Stomach smooth muscle (tissue), 2 donors: ENCODE results near the gene ATM.
"Not testable (repeated sequence)": the region's sequence is repeated elsewhere in the genome, so short reads cannot be mapped to it uniquely, and the experiment has no call there.

Experiments
- H3K27ac ChIP-seq: one replicate; pipeline ENCODE4 v1.7.0; 2013; ENCODE audit warnings: mild to moderate bottlenecking, low read length, inconsistent platforms
- H3K27me3 ChIP-seq, 2 donors: one replicate each; pipeline ENCODE4 v1.7.0; 2013; ENCODE audit warnings: low read length in 2 of 2; ENCODE audit not compliant: insufficient read depth in 2 of 2, control insufficient read depth in 1 of 2
- H3K36me3 ChIP-seq, 2 donors: one replicate each; pipeline ENCODE4 v1.7.0; 2013; ENCODE audit warnings: low read length in 2 of 2; ENCODE audit not compliant: control insufficient read depth in 2 of 2, insufficient read depth in 2 of 2
- H3K4me1 ChIP-seq: one replicate; pipeline ENCODE4 v1.7.0; 2013; ENCODE audit warnings: low read length; ENCODE audit not compliant: control insufficient read depth, insufficient read depth
- H3K4me3 ChIP-seq, 2 donors: one replicate each; pipeline ENCODE4 v1.7.0; 2013; ENCODE audit warnings: low read length in 2 of 2
- H3K9ac ChIP-seq, 2 donors: one replicate each; pipeline ENCODE4 v1.7.0; 2013; ENCODE audit warnings: low read length in 2 of 2, mild to moderate bottlenecking in 1 of 2
- H3K9me3 ChIP-seq, 2 donors: one replicate each; pipeline ENCODE4 v1.7.0; 2013; ENCODE audit warnings: low read length in 2 of 2; ENCODE audit not compliant: control insufficient read depth in 2 of 2
- donor health status: healthy.
- donor health status: Pancreatic carcinoma.

The ATM gene

DNA sequence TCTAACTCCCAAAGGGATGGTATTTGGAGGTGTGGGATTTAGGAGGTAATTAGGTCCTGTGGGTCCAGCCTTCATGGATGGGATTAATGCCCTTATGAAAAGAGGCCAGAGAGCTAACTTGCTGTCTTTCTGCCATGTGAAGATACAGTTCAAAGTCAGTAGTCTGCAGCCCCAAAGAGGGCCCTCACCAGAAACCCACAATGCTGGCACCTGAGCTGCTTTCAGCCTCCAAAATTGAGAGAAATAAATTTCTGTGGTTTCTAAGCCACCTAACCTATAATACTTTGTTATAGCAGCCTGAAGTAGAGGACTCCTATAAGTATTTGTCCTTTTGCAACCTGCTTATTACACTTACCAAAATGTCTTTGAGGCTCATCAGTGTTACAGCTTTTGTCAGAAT lies 16.2 kb downstream of the ATM start:
- Histone ChIP-seq H3K27ac (no peak overlapping the region), H3K9ac (no peak overlapping the region), H3K4me1 (no peaks in the 10 kb centered on the region)

DNA sequence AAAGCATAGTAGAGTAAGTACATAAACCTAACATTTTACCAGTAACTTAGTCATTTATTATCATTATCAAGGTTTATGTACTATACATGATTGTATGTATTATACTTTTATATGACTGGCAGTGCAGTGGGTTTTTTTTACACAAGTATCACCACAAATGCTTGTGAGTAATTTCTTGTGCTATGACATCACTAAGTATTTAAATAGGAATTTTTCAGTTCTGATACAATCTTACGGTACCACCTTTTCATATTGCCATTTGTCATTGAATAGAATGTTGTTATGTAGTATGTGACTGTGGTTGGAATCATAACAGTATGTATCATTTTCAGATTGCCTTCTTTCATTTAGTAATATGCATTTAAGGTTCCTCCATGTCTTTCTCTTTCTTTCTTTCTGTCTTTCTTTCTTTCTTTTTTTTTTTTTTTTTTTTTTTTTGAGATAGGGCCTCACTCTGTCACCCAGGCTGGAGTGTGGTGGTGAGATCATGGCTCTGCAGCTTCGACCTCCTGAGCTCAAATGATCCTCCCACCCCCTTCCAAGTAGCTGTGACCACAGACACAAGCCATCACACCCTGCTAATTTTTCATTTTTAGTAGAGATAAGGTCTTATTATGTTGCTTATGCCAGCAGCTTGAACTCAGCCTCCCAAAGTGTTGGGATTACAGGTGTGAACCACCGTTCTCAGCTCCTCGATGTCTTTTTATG lies 18.6 kb downstream of the ATM start:
- no peaks in the 10 kb centered on the region for H3K4me1 ChIP-seq
- no peaks in the 10 kb centered on the region for H3K9me3 ChIP-seq
- no peak overlapping the region for H3K9ac ChIP-seq
- no peak overlapping the region for H3K27ac ChIP-seq
- no peak overlapping the region for H3K4me3 ChIP-seq
- H3K36me3 ChIP-seq = peaks cover 5 to 24% of the 10 kb centered on the region in 2 donors
- H3K27me3 ChIP-seq = no peaks in the 10 kb centered on the region

More for the DNA sequence above, 16.2 kb downstream of the ATM start:
- H3K4me3 ChIP-seq = no peak overlapping the region
- H3K9me3 ChIP-seq = no peaks in the 10 kb centered on the region
- H3K27me3 ChIP-seq = no peaks in the 10 kb centered on the region
- peaks cover 10 to 21% of the 10 kb centered on the region in 2 donors for H3K36me3 ChIP-seq

DNA sequence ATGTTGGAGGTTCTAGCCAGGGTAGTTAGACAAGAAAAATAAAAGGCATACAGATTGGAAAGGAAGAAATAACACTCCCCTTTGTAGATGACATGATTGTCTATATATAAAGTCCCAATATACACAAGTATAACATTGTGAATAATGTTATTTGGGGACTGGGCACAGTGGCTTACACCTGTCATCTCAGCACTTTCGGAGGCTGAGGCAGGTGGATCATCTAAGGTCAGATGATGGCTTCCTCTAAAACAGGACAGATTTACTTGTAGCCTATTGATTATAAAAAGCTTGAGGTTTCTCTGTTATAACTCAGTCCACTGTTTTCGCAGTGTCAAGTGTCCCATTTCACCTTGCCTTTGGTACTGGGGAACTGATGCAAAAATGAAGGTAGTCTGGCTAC lies 19.6 kb downstream of the ATM start:
- Histone ChIP-seq H3K27ac (no peak overlapping the region), H3K9me3 (no peaks in the 10 kb centered on the region), H3K4me1 (no peaks in the 10 kb centered on the region), H3K9ac (no peak overlapping the region), H3K4me3 (no peak overlapping the region), H3K36me3 (peaks cover 2 to 20% of the 10 kb centered on the region in 2 donors), H3K27me3 (no peaks in the 10 kb centered on the region)

DNA sequence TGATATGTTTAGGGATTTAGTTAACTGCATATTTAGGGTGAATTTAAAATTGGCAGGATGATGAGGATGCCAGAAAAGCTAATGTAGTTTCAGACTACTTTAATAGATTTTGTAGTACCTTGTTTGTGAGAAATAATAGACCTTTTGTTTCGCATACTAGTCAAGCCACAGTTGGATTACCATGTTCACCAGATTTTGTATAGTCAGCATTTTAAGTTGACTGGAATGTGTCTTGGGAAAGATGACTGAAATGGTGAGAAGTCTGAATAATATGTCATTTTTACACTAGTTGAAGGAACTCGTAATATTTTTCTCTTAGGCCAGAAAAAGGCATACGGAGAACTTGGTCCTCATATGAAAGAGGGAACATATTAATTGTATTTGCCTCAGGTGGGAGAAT lies 23.4 kb downstream of the ATM start:
- peaks cover 7 to 22% of the 10 kb centered on the region in 2 donors for H3K36me3 ChIP-seq
- H3K27ac ChIP-seq = no peak overlapping the region
- H3K4me3 ChIP-seq = no peak overlapping the region
- no peaks in the 10 kb centered on the region for H3K27me3 ChIP-seq
- no peaks in the 10 kb centered on the region for H3K4me1 ChIP-seq
- H3K9me3 ChIP-seq = no peaks in the 10 kb centered on the region
- no peak overlapping the region for H3K9ac ChIP-seq

DNA sequence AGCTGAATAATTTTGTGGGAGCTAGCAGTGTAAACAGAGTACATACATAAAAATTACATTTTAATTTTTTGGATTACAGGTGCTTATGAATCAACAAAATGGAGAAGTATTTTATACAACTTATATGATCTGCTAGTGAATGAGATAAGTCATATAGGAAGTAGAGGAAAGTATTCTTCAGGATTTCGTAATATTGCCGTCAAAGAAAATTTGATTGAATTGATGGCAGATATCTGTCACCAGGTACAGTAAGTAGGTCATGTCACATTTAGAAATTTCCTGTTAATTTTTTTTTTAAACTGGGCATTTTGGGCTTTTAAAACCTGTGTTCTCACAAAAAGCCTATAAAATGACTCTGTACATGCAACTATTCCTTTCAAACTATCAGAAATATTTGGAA lies 24.0 kb downstream of the ATM start:
- no peak overlapping the region for H3K9ac ChIP-seq
- H3K27ac ChIP-seq = no peak overlapping the region
- peaks cover 11 to 28% of the 10 kb centered on the region in 2 donors for H3K36me3 ChIP-seq
- H3K9me3 ChIP-seq = no peaks in the 10 kb centered on the region
- no peaks in the 10 kb centered on the region for H3K27me3 ChIP-seq
- H3K4me3 ChIP-seq = no peak overlapping the region
- no peaks in the 10 kb centered on the region for H3K4me1 ChIP-seq

DNA sequence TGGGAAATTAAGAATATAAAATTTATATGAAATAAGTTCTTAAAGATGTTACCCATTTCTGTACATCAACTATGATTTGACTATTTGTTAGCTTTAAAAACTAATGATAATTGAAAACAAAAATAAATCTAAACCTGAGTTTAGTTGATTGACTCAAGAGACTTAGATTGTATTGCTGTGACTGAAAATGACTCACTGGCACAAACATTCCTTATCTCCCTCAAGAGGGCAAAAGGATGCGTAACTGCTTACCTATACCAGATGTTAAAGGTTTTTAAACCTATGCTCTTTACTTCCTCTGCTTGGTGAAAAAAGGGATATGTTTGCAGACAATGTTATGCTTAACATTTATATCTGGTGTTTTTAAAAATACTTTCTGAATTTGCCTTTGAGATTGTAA lies 30.3 kb downstream of the ATM start:
- no peak overlapping the region for H3K9ac ChIP-seq
- no peaks in the 10 kb centered on the region for H3K27me3 ChIP-seq
- peaks cover 34 to 37% of the 10 kb centered on the region in 2 donors for H3K36me3 ChIP-seq
- no peak overlapping the region for H3K27ac ChIP-seq
- H3K4me3 ChIP-seq = no peak overlapping the region
- no peaks in the 10 kb centered on the region for H3K4me1 ChIP-seq
- no peaks in the 10 kb centered on the region for H3K9me3 ChIP-seq

DNA sequence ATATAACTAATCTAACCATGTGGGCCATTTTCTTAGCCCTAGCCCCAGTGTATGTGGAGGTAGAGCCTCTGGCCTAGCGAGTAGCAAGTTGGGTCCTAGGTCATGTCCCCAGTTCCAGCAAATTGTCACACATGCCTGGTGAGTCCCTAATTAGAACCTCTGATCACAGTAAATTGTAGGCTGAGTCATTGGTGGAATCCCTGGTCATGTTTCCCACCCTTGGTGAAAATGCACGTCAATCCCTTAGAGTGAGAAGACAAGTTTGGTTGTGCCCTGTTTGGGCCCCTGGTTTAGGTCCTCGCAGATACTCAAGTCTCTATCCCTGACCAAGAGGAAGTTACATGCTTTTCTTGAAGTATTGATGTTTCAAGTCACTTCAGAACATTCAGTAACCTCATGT lies 46.7 kb downstream of the ATM start:
- Histone ChIP-seq H3K36me3 (peaks cover 12 to 16% of the 10 kb centered on the region in 2 donors), H3K9me3 (no peaks in the 10 kb centered on the region), H3K4me3 (no peak overlapping the region), H3K9ac (no peak overlapping the region), H3K27me3 (no peaks in the 10 kb centered on the region), H3K27ac (no peak overlapping the region), H3K4me1 (no peaks in the 10 kb centered on the region)

DNA sequence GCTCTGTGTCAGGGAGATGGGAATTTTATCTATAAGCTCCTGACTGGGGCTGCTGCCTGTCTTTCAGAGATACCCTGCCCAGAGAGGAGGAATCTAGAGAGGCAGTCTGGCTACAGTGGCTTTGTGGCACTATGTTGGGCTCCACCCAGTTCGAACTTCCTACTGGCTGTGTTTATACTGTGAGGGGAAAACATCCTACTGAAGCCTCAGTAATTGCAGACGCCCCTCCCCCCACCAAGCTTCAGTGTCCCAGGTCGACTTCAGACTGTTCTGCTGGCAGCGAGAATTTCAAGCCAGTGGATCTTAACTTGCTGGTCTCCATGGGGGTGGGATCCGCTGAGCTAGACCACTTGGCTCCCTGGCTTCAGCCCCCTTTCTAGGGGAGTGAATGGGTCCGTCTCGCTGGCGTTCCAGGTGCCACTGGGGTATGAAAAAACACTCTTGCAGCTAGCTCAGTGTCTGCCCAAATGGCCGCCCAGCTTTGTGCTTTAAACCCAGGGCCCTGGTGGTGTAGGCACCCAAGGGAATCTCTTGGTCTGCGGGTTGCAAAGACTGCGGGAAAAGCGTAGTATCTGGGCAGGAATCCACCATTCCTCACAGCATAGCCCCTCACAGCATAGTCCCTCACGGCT lies 54.2 kb downstream of the ATM start:
- H3K4me3 ChIP-seq, H3K9me3 ChIP-seq, H3K27ac ChIP-seq, H3K36me3 ChIP-seq, H3K4me1 ChIP-seq, H3K27me3 ChIP-seq, H3K9ac ChIP-seq: not testable (repeated sequence)

DNA sequence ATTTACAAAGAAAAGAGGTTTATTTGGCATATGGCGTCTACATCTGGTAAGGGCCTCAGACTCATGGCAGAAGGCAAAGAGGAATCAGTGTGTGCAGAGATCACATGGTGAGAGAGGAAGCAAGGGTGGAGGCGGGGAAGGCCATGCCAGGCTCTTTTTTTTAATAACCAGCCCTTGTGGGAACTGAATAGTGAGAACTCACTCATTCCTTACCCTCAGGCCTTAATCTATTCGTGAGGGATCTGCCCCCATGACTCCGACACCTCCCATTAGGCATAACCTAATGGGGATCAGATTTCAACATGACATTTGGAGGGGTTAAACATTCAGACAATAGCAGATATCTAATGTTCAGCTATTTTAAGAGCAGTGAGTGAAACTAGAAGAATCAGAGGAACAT lies 55.7 kb downstream of the ATM start:
- Histone ChIP-seq H3K27ac (no peak overlapping the region), H3K9me3 (no peaks in the 10 kb centered on the region), H3K27me3 (no peaks in the 10 kb centered on the region), H3K4me3 (peak overlapping the region in 1 of 2 donors; percentile 49), H3K4me1 (peaks cover 6% of the 10 kb centered on the region), H3K36me3 (peaks cover 4 to 6% of the 10 kb centered on the region in 2 donors), H3K9ac (no peak overlapping the region)

DNA sequence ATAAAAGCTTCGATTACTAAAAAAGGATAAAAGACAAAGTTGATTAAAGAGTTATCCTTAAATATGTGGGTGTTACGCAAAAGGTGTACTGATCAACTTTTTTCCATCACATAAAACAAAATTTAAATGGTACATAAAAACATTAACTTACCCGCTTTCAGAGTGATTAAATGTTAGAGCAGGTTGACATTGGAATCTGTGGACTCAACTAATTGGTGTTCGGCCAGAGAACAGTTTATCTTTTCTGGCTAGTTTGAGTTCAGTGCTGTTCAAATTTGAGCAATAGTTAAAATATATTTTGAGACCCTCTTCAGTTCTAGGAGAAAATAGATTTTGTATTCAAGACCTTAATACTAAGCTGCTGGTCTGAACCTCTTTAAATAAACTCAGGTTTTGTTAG lies 56.1 kb downstream of the ATM start:
- no peaks in the 10 kb centered on the region for H3K27me3 ChIP-seq
- peak overlapping the region in 1 of 2 donors; percentile 49 for H3K4me3 ChIP-seq
- no peak overlapping the region for H3K27ac ChIP-seq
- H3K9me3 ChIP-seq = no peaks in the 10 kb centered on the region
- H3K36me3 ChIP-seq = peaks cover 2 to 6% of the 10 kb centered on the region in 2 donors
- H3K9ac ChIP-seq = no peak overlapping the region
- peaks cover 6% of the 10 kb centered on the region for H3K4me1 ChIP-seq

DNA sequence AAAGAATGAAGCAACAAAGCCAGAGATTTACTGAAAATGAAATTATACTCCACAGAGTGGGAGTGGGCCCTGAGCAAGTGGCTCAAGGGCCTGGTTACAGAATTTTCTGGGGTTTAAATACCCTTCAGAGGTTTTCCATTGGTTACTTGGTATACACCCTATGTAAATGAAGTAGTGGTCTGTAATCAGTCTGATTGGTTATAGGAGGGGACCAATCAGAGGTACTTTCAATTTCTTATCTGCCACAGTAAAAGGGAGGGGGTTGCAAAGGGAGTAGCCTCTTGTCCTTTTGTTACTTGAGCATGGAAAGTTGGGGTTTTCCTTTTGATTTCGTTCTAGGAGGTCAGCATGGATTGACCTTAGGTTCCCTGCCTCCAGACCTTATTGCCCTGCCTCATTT lies 63.5 kb downstream of the ATM start:
- Histone ChIP-seq H3K9ac (no peak overlapping the region), H3K4me1 (no peaks in the 10 kb centered on the region), H3K9me3 (no peaks in the 10 kb centered on the region), H3K27ac (no peak overlapping the region), H3K27me3 (no peaks in the 10 kb centered on the region), H3K36me3 (peaks cover 15 to 21% of the 10 kb centered on the region in 2 donors), H3K4me3 (no peak overlapping the region)
